Measurements from ENCODE around the gene NR5A1.

DNA sequence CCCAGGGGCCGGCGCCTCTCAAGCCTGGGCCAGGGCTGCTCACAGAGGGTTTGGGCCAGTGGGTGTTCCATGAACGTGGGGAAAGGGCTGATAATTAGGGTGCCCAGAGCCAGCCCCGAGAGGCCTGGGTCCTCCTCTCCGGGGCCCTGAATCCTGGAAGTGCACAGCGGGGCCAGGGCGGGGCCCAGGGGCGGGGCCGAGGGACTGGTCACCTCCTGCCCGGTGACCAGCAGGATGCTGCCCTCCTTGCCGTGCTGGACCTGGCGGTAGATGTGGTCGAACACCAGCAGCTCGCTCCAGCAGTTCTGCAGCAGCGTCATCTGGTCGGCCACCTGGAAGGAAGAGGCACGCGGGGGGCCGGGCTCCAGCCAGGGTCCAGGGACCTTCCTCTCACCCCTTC lies 14.4 kb downstream of the NR5A1 start:
- TF ChIP-seq, protein P1, sequence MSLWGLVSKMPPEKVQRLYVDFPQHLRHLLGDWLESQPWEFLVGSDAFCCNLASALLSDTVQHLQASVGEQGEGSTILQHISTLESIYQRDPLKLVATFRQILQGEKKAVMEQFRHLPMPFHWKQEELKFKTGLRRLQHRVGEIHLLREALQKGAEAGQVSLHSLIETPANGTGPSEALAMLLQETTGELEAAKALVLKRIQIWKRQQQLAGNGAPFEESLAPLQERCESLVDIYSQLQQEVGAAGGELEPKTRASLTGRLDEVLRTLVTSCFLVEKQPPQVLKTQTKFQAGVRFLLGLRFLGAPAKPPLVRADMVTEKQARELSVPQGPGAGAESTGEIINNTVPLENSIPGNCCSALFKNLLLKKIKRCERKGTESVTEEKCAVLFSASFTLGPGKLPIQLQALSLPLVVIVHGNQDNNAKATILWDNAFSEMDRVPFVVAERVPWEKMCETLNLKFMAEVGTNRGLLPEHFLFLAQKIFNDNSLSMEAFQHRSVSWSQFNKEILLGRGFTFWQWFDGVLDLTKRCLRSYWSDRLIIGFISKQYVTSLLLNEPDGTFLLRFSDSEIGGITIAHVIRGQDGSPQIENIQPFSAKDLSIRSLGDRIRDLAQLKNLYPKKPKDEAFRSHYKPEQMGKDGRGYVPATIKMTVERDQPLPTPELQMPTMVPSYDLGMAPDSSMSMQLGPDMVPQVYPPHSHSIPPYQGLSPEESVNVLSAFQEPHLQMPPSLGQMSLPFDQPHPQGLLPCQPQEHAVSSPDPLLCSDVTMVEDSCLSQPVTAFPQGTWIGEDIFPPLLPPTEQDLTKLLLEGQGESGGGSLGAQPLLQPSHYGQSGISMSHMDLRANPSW (CRISPR knock-in tag; IDR thresholded peaks at IDR 0.05; ENCODE audit: borderline replicate concordance): no peak
- no peak for TF ChIP-seq POLR2A (IDR thresholded peaks at IDR 0.05; ENCODE audit: insufficient read depth in 1 of 2, low read depth in 2 of 2, low read length in 2 of 2)
- no peak for TF ChIP-seq YY1 (IDR thresholded peaks at IDR 0.05; ENCODE audit: insufficient read depth, insufficient replicate concordance, low read depth, low read length)
- TF ChIP-seq NCOR1 (IDR thresholded peaks at IDR 0.05; ENCODE audit: borderline replicate concordance, low read length): no peak
- TF ChIP-seq, protein P2, sequence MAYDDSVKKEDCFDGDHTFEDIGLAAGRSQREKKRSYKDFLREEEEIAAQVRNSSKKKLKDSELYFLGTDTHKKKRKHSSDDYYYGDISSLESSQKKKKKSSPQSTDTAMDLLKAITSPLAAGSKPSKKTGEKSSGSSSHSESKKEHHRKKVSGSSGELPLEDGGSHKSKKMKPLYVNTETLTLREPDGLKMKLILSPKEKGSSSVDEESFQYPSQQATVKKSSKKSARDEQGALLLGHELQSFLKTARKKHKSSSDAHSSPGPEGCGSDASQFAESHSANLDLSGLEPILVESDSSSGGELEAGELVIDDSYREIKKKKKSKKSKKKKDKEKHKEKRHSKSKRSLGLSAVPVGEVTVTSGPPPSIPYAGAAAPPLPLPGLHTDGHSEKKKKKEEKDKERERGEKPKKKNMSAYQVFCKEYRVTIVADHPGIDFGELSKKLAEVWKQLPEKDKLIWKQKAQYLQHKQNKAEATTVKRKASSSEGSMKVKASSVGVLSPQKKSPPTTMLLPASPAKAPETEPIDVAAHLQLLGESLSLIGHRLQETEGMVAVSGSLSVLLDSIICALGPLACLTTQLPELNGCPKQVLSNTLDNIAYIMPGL (CRISPR knock-in tag; IDR thresholded peaks at IDR 0.05; ENCODE audit: borderline replicate concordance in 1 of 2, low read depth in 1 of 2): no peak
- no peak for TF ChIP-seq GATAD2A (CRISPR knock-in tag; IDR thresholded peaks at IDR 0.05)
- TF ChIP-seq, protein P3, sequence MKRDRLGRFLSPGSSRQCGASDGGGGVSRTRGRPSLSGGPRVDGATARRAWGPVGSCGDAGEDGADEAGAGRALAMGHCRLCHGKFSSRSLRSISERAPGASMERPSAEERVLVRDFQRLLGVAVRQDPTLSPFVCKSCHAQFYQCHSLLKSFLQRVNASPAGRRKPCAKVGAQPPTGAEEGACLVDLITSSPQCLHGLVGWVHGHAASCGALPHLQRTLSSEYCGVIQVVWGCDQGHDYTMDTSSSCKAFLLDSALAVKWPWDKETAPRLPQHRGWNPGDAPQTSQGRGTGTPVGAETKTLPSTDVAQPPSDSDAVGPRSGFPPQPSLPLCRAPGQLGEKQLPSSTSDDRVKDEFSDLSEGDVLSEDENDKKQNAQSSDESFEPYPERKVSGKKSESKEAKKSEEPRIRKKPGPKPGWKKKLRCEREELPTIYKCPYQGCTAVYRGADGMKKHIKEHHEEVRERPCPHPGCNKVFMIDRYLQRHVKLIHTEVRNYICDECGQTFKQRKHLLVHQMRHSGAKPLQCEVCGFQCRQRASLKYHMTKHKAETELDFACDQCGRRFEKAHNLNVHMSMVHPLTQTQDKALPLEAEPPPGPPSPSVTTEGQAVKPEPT (CRISPR knock-in tag; IDR thresholded peaks at IDR 0.05; ENCODE audit: low read depth): no peak
- no peak for TF ChIP-seq ELF4 (CRISPR knock-in tag; IDR thresholded peaks at IDR 0.05; ENCODE audit: borderline replicate concordance)
- TF ChIP-seq, protein P4, sequence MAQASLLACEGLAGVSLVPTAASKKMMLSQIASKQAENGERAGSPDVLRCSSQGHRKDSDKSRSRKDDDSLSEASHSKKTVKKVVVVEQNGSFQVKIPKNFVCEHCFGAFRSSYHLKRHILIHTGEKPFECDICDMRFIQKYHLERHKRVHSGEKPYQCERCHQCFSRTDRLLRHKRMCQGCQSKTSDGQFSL (CRISPR knock-in tag; IDR thresholded peaks at IDR 0.05): no peak
- no peak for TF ChIP-seq BCL6 (CRISPR knock-in tag; IDR thresholded peaks at IDR 0.05)
- TF ChIP-seq, protein P5, sequence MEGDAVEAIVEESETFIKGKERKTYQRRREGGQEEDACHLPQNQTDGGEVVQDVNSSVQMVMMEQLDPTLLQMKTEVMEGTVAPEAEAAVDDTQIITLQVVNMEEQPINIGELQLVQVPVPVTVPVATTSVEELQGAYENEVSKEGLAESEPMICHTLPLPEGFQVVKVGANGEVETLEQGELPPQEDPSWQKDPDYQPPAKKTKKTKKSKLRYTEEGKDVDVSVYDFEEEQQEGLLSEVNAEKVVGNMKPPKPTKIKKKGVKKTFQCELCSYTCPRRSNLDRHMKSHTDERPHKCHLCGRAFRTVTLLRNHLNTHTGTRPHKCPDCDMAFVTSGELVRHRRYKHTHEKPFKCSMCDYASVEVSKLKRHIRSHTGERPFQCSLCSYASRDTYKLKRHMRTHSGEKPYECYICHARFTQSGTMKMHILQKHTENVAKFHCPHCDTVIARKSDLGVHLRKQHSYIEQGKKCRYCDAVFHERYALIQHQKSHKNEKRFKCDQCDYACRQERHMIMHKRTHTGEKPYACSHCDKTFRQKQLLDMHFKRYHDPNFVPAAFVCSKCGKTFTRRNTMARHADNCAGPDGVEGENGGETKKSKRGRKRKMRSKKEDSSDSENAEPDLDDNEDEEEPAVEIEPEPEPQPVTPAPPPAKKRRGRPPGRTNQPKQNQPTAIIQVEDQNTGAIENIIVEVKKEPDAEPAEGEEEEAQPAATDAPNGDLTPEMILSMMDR (CRISPR knock-in tag; IDR thresholded peaks at IDR 0.05): no peak
- TF ChIP-seq KLF11 (CRISPR knock-in tag; IDR thresholded peaks at IDR 0.05): no peak
